Stromal cell of bone marrow (primary cell): ENCODE results near the gene FRZB.
"Not testable (repeated sequence)": the region's sequence is repeated elsewhere in the genome, so short reads cannot be mapped to it uniquely, and the experiment has no call there.

Experiments
- DNase-seq: peaks from one replicate; pipeline ENCODE4 v3.0.0-alpha.2; 2012; ENCODE audit warnings: low read depth

Gene FRZB

DNA sequence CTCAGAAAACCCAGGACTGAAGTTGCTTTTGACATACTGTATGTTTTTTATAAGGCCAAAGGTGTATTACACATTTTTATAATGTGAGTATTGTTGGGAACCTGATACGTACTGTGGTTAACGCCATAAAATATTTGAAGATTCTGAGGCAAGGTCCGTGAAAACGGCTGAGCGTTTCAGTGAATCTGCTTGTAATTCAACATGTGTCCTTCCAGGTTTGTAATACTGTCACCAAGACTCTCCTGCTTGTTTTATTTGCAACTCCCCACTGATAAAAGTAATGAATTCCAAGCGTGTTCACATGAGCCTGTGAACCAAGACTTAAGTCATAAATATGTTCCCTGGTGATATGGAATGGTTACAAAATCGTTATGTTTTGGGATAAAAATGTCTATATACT lies 23.9 kb upstream of the FRZB start:
- DNase-seq = no peak

DNA sequence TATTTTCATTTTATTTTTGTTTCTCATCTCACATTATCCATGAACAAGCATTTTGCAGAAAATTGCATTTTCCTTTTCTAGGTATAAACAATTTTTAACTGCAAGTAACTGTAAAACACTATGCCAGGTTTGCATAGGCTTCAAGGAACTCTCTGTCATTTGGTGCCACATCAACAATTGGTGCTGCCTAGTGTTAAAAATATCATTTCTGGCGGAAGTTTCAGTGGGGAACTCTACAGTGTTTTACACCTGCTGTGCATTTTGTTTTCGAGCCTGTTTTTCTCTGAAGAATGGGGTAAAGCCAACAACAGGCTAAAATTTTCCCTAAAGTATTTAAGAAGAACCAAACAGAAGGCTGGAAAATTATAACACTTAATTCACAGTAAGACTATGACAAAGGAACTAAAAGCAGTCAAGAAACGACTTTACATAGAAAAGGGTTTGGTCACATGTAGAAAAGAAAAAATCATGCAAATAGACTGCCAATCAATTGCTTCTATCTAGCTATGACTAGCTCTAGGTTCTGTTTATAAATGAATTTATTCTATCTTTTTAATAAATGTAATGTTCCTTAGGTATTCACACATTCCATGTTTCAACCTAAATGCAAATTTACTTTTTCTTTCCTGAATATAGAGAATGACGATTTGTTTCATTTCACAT lies 21.4 kb upstream of the FRZB start:
- DNase-seq = no peak

DNA sequence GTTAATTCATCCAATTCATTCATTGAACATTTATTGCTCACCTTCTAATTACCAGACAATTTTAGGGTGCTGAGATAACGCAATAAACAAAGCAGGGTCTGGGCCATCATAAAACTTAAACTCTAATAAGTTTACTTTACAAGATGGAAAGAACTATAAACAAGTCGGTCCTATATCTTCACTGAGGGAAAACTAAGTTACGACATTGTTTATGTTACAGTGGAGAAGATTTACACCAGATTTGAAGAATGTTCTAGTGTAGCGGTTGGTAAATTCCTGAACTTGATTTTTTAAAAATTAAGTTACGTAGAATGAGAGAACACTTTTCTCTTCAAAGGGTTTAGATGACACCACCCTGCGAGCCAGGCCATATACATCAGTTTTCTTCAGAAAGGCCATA lies 20.7 kb upstream of the FRZB start:
- no peak for DNase-seq

DNA sequence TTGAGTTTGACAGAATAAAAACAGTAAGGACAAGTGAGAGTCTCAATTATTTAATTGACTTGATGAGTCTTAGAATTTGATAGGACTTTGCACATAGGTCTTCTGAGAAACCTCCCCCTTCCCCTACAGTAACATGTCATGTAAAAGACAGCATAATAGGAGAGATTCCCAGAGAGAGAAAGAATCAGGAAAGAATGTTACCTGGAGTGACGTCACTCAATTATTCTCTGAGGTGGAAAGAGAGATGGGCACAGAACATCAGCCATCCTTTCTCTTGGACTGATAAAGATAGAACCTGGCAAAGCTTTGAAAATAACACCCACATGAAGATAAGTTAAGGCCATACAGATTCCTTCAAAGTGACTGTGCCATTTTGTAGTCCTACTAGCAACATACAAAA lies 19.3 kb upstream of the FRZB start:
- DNase-seq = no peak

DNA sequence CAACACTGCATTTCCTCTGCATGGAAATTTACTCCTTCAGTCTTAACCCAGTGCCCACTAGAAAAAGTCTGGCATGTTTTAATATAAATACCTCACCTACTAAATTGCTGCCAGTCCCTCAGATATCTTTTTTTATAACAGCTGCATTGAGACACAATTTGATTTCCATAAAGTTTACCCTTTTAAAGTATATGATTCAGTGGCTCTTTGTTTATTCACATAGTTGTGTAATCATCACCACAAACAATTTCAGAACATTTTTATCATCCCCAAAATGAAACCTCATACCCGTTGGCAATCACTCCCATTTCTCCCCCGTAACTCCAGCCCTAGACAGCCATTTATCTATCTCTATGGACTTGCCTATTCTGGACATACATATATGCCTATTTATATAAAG lies 17.0 kb upstream of the FRZB start:
- DNase-seq = no peak

DNA sequence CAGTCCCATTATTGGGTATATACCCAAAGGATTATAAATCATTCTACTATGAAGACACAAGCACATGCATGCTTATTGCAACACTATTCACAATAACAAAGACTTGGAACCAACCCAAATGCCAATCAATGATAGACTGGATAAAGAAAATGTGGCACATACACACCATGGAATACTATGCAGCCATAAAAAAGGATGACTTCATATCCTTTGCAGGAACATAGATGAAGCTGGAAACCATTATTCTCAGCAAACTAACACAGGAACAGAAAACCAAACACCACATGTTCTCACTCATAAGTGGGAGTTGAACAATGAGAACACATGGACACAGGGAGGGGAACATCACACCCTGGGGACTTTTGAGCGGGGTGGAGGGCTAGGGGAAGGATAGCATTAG lies 13.7 kb upstream of the FRZB start:
- DNase-seq = not testable (repeated sequence)

DNA sequence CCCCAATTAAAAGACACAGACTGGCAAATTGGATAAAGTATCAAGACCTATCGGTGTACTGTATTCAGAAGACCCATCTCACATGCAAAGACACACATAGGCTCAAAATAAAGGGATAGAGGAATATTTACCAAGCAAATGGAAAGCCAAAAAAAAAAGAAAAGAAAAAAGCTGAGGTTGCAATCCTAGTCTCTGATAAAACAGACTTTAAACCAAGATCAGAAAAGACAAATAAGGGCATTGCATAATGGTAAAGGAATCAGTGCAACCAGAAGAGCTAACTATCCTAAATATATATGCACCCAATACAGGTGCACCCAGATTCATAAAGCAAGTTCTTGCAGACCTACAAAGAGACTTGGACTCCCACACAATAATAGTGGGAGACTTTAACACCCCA lies 10.2 kb upstream of the FRZB start:
- not testable (repeated sequence) for DNase-seq

DNA sequence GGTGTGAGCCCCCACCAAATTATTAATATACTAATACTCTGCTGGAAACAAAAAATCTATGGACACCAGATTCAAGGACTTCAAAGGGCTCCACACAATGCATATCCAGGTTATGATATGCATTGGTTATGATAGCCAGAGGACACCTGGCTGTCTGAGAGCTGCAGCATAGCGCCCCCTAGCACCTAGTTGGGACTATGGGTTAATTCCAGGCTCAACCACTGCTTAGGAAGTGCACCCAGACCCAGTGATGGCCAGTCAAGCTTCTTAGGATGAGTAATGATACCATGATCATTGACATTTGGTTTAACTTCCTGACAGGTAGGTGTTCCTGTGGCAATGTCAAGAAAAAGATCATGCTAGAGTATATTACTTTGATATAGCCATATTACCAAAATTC lies 3.8 kb upstream of the FRZB start:
- DNase-seq = no peak

DNA sequence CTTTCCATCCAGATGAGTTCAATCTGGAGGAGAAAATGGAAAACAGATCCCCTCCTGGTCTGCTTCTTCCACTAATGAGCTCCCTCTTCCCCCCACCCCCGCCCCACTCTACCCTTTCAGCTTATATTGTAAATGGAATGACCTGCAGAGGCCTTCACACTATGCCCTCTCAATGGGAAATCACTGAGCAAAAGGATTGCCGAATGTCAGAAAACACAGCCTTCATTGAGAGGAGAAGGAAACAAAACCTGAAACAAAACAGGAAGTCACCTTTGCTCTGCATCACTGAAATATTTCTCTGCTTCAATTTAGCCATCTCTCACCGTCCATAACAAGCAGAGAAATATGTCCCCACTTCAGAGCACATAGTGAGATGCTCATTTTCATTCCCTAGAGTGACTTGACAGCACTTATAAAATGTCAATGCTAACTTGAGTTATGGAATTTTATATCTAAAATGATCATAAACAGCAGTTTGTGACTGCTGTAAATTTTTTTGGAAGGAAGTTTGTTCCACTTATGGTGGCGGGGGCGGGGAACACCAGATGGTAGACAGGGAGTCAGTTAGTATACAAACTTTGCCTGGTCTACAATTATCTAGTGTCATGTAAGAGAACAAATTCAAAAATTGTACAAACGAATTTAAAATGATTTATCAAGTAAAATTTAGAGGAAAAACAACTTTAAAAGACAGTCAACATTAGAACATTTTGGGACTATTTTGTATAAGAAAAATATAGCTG lies 1.8 kb upstream of the FRZB start:
- DNase-seq = no peak

DNA sequence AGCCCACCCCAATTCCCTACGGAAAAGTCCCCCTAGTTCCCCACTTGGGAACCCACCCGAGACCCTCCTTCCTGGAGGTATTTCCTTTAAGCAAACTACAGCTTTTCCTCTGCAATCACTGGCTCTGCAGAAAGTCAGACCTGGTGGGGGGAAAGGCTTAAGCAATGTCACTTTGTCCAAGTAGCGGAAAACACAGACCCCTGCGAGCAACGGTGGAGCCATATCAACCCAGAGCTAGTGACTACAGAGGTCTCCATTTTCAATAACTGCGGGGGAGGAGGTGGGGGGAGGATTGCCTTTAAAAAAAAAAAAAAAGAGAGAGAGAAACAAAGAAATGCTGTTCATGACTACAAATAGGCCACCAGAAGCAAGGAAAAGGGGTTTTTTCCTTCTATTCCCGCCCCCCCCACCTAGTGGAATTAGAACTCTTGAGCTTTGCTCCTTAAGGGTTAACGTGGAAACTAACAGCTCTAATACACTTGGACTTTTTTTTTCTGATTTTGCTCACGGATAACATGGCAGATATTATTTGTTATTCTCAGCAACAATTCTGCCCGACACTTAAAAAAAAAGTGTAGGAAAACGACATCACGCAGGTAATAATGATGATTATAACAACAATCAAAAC lies 1.1 kb upstream of the FRZB start:
- no peak for DNase-seq

DNA sequence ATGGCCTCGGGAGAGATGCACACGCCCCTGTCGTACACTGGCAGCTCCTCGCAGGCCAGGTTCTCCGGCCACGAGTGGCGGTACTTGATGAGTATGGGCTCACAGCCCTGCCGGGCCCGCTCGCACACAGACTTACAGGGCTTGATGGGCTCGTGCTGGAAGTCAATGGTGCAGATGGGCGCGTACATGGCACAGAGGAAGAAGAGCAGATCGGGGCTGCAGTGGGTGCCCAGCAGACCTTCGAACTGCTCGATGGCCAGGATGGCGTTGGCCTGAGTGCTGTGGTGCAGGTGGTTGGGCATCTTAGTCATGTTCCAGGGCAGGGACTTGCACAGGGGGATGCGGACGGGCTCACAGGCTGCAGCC lies 359 bp downstream of the FRZB start:
- no peak for DNase-seq

DNA sequence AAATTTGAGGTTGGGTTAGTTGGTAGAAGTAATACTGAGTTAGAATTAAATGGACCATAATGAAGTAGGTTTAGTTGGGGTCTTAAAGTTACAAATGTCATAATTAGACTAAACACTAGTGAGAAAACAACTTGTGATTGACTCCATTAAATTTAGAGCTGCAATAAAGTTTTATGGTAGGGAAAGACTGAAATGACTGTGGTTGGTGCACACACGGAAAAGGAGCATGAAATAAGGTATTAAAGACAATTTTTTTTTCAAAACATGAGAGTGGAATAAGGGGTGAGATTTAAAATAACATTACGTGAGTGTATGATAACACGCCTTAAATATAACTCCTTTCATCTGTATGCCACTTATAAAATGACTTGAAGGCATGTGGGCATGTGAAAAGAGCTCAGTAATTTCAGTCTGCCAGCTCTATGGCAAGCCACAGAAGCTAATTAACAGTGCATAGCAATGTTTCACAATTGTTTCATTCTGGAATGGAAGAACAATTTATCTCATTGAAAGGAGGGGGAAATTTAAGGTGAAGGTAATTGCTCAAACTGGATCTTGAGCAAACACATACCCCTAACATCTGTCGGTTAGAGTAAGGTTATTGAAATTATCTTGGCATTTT lies 1.4 kb downstream of the FRZB start:
- no peak for DNase-seq

DNA sequence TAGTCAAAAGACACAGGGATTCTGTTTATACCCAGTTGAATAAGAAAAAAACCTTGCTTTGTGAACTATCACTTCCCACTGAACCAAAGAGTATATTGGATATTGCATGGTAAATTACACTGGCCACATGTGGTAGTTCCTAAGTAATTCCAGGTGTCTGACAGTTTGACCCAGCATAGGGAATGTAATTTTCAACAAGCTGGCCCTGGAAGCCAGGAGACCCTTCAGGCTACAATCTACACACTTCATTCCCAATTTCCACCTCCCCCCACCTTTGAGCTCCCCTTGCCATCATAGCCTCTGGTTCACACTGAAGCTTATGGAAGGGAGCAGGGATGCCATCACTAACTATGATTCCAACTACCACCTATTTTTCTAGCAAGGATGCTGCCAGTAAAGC lies 2.8 kb downstream of the FRZB start:
- no peak for DNase-seq

DNA sequence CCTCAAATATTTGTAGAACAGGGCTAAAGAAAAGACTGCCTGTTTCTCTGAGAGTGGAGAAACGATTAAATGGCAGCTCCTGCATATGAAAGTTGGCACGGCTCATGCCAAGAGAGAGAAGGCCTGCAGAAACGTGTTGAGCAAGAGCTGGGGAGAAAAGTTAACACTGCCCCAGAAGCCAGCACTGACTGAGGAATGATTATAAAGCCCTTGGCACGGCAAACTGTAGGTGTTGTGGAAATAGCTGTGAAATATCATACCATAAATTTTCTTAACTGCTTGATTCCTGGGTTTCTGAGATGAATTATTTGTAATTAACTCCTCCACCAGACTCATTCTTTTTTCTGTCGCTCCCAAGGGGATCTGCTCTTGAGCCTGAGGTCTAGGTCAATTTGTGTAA lies 4.3 kb downstream of the FRZB start:
- DNase-seq = no peak

DNA sequence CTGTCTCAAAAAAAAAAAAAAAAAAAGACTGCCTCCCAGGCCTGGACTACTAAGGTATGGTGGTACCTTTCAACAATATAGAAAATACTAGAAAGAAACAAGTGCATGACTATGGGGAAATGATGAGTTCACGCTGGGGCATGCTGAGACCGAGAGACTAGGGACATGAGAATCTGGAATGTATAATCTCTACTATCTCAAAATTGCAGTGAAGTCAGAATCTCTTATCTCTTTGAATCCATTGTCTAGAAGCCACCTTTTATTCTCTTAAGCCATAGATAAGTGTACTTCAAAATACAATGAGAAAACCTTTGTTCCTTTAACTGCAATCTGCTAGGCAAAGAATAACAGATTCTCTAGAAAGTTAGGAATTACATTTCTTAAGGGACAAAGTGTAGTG lies 5.6 kb downstream of the FRZB start:
- DNase-seq = no peak

DNA sequence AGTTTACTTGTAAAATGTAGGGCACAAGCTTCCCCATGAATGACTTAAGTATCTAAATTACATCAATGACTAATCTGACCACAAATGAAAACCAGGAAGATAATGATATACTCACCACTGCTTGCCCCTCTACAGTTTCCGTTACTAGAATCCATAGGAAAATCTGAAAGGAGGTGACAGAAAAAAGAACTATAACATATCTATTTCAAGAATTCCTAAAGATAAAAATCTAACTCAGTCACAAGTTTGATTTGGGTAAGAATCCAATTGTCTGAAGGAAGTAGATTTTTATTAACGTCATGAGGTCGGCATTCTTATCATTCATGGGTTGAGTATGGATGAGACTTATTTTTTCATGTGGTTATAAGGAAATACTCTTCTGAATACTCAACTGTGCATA lies 7.8 kb downstream of the FRZB start:
- no peak for DNase-seq

DNA sequence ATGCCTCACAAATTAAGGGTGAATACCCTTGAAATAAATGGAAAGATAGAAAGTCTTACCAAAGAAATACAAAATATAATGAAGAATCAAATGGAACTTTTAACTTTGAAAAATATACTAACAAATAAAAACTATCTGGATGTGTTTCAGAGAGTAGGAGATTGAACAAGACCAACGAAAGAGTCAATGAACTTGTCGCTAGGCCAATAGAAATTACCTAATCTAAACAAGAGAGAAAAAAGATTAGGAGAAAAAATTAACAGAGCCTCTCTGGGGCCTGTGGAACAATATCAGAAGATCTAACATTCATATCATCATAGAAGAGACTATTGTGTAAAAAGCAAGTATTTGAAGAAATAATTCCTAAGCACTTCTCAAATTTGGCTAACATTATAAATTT lies 11.1 kb downstream of the FRZB start:
- no peak for DNase-seq

DNA sequence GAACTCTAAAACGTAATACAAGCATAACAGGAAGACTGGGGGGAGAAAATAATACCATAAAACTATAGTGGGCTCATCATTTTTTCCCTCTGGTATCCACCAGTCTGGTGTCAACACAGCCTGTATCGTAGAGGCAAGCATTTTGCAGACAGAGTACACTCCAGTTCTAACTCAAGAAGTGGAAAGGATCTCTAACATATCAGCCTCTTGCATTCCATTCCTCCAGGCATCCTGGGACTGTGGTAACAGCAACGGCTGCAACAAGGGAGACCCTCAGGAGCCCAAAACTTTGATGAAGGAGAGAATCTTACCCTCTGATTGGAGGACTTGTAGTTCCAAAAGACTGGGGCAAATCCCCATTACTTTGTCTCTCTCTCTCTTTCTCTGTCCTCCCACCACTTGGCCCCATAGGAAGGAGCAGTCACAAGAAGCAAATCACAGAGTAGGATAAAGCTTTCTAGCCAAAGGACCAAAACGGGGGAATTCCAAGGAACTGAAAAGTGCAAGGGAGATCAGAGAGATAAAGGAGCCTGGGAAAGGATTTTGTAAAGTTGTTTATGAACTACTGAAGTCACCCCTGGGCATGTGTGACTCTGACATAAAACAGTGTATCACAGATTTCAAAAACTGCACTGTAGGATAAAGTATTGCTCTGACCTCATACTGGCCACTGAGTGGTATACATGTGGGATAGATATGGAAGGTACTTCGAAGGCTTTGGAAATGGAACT lies 11.9 kb downstream of the FRZB start:
- no peak for DNase-seq

DNA sequence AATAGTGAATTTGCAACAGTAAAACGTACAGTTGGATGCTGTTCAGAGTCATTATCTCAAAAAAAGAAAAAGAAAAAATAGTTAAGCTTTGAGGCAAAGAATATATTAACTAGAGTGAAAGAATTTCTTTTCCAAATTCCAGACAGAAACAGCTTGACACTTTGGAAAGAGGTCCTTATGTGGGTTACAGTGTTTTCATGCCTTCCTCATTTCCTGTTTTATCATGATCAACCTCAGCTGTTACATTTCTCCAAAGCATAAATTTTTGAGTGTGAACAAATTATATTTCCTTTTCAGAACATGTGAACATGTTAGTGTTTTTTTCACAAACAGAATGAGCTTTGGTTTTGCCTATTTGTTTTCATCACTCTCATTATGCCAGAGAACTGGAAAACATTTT lies 13.6 kb downstream of the FRZB start:
- DNase-seq = no peak

DNA sequence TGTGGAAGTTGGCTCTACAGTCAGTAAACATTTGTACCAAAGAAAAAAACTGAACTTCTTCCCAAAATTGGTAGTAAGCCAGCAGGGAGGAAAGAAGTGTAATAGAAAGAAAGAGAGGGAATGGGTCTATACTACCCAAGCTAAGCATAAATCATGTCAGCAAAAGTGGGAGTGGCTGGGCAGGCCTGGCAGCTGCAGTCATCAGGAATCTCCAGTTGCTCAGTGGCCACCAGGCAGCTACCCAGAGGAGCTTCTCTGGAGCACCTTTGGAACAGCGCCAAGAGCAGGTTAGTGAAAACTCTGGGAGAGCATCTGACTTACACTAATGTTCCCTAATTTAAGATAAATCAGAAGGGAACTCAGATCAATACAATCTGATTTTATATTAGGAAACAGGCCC lies 14.3 kb downstream of the FRZB start:
- DNase-seq = no peak

DNA sequence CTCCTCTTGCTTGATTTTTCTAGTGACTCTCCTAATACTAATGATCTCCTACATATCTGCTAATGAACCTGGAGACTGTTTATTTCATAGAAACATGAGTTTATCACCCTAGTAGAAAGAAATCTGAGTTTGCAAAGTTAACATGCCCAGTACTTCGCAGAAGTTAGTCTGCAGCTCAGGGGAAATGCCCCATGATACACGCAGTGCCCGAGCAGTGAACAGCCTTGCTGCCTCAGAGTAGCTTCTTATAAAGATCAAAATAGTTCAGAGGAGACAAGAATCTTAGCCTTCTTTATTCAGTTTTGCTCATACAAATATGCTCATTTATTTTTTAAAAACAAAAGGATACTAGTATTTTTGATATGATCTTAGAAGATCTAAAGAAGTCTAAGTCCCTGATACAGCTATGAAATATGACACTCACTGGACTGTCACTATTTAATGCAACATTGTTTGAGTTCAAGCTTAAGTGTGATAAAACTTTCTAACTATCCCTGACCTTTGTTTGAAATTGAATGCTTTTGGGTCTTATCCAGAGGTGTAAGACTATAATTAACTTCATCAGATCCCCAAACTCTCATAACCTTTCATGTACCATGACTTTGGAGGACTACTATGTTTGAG lies 20.5 kb downstream of the FRZB start:
- DNase-seq = no peak

DNA sequence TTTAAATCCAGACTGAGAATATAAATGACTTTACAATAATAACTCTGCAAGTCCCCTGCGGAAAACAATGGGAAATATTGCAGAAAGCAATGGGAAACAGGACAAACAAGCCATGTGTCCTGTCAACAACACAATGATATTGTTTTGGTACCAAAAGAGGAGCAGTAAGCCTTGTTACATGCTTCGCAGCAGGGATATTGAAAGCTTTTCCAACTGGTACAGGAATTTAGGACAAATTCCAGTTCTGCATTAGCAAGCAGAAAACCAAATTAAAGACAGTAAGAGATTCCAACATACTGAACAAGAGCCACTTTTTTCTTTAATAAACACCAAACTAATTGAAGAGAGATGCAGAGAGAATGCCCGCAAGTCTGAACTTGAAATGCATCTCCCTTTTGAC lies 30.0 kb downstream of the FRZB start:
- DNase-seq = no peak
